Hepatocyte (in vitro differentiated cells): ENCODE results near the gene ARFGAP1.

Source experiments
- EZH2 ChIP-seq: fragments of 200-600 bp; sonication (generic); IDR thresholded peaks from 2 replicates; pipeline ENCODE4 v1.6.1; 2016; ENCODE audit warnings: antibody characterized with exemption, mild to moderate bottlenecking, borderline replicate concordance
- TF ChIP-seq, protein P1 (sequence below): fragments of 200-600 bp; sonication (generic); IDR thresholded peaks from 2 replicates; pipeline ENCODE4 v1.5.1; 2016; ENCODE audit warnings: antibody characterized with exemption, mild to moderate bottlenecking; ENCODE audit not compliant: poor library complexity

DNA sequence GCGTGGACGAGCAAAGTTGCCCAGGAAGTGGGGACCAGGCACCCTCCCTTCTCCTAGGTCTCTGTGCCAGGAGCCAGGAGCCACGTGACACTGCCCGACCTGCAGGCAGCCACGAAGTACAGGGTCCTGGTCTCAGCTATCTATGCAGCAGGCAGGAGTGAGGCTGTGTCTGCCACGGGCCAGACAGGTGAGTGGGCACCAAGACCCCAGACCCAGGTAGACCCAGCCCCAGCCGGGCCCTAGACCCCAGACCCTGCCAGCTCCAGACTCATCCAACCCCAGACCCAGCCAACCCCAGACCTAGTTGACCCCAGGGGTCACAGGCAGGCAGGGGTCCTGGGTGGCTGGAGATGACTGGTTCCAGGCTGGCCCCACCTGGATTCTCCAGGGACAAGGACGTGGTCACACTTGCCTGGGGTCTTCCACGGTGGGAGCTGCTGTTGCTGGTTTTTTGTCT is 41.4 kb downstream of the ARFGAP1 start:
- TF ChIP-seq, protein P1, sequence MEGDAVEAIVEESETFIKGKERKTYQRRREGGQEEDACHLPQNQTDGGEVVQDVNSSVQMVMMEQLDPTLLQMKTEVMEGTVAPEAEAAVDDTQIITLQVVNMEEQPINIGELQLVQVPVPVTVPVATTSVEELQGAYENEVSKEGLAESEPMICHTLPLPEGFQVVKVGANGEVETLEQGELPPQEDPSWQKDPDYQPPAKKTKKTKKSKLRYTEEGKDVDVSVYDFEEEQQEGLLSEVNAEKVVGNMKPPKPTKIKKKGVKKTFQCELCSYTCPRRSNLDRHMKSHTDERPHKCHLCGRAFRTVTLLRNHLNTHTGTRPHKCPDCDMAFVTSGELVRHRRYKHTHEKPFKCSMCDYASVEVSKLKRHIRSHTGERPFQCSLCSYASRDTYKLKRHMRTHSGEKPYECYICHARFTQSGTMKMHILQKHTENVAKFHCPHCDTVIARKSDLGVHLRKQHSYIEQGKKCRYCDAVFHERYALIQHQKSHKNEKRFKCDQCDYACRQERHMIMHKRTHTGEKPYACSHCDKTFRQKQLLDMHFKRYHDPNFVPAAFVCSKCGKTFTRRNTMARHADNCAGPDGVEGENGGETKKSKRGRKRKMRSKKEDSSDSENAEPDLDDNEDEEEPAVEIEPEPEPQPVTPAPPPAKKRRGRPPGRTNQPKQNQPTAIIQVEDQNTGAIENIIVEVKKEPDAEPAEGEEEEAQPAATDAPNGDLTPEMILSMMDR: no peak
- no peak for TF ChIP-seq EZH2
